ENCODE results near the gene KIAA1191. TPM values are rescaled to one million over a fixed set of nuclear protein-coding genes. Genes with fewer than 3 reads are reported as not detected.
"Not testable (repeated sequence)": the region's sequence is repeated elsewhere in the genome, so short reads cannot be mapped to it uniquely, and the experiment has no call there.

KIAA1191 gene
- total and polyA plus RNA-seq, 3 donors from 2014 or later: 34.9 to 60.3 (median 35.5) TPM

- H3K4me1 ChIP-seq: peaks cover 12% of the 10 kb centered on the region
- H3K4me3 ChIP-seq: no peak overlapping the region
- DNase-seq: no peak
- no peaks in the 10 kb centered on the region for H3K27me3 ChIP-seq
- H3K9me3 ChIP-seq: no peaks in the 10 kb centered on the region
- no peak overlapping the region for H3K27ac ChIP-seq
- intact Hi-C loops (cut with DNase I; ENCODE audit: low total_unique reads): no loop called here
- 84 to 88% methylated on average over 9 of the region's 9 CpGs for WGBS, 2 donors
- no peaks in the 10 kb centered on the region for H3K36me3 ChIP-seq (ENCODE audit: low read depth, missing control alignments)
- TF ChIP-seq CTCF (IDR thresholded peaks at IDR 0.05) (peak in 2 of 3 experiments; percentile 7 to 19), POLR2A (IDR thresholded peaks at IDR 0.05) (no peak)
These were observed 41.6 kb downstream of the KIAA1191 start for GRCh38 chr5:176319827-176320554.

GRCh38 chr5:176317534-176318374, 43.8 kb downstream of the KIAA1191 start:
- Histone ChIP-seq H3K4me3 (no peak overlapping the region), H3K27ac (peak overlapping the region; percentile 50 to 68), H3K36me3 (ENCODE audit: low read depth, missing control alignments) (no peaks in the 10 kb centered on the region), H3K27me3 (no peaks in the 10 kb centered on the region), H3K9me3 (no peaks in the 10 kb centered on the region), H3K4me1 (peaks cover 12% of the 10 kb centered on the region)
- intact Hi-C loops (cut with DNase I; ENCODE audit: low total_unique reads): no loop called here
- peak; percentile 24 for DNase-seq
- no peak for TF ChIP-seq POLR2A (IDR thresholded peaks at IDR 0.05)
- no peak for TF ChIP-seq CTCF (IDR thresholded peaks at IDR 0.05)
- 53 to 56% methylated on average over 7 of the region's 7 CpGs for WGBS, 2 donors

- intact Hi-C loops (cut with DNase I; ENCODE audit: low total_unique reads); H3K36me3 ChIP-seq (ENCODE audit: low read depth, missing control alignments); H3K27me3 ChIP-seq; H3K27ac ChIP-seq; H3K4me1 ChIP-seq; H3K4me3 ChIP-seq; H3K9me3 ChIP-seq; DNase-seq: not testable (repeated sequence)
- WGBS, 2 donors: no CpG with 5 or more reads among the region's 31 CpGs
These were observed 56.2 kb downstream of the KIAA1191 start for GRCh38 chr5:176305356-176305755.

MicroRNA genes within 50 kb of the gene (microRNA counts, 767-probe panel; counts per million panel counts)
- 0 to 152 counts per million in 2 donors for microRNA hsa-miR-1271-5p

Small RNA genes lying within 50 kb of the gene (microRNA-seq; reads per million reads assigned to microRNA genes)
- 0.70 to 6.9 reads per million in 2 donors for gene MIR1271 (ENCODE audit: borderline number of aligned reads in 2 of 2, borderline replicate concordance in 1 of 2)

Small RNA genes lying within 50 kb of the gene (small RNA-seq; reads per million reads assigned to genes)
- gene MIR1271: 0.64 to 0.66 reads per million in 2 donors

Other genes starting within 250 kb of the KIAA1191 start
- gene SIMC1, start 123.3 kb downstream of the KIAA1191 start, total RNA-seq: 100 to 1,000 TPM; 106 to 119 TPM
- gene SIMC1, start 123.3 kb downstream of the KIAA1191 start, polyA plus RNA-seq (ENCODE audit: insufficient read depth, low read depth, low replicate concordance): 97.9 TPM
- 1 to 10 TPM; 5.8 to 8.9 TPM for gene ARL10, start 3.7 kb upstream of the KIAA1191 start, total RNA-seq
- 8.3 TPM for gene ARL10, start 3.7 kb upstream of the KIAA1191 start, polyA plus RNA-seq (ENCODE audit: insufficient read depth, low read depth, low replicate concordance)
- gene NOP16, start 26.8 kb upstream of the KIAA1191 start, total RNA-seq: 10 to 100 TPM; 19.1 to 19.2 TPM
- 23.6 TPM for gene NOP16, start 26.8 kb upstream of the KIAA1191 start, polyA plus RNA-seq (ENCODE audit: insufficient read depth, low read depth, low replicate concordance)
- gene HIGD2A, start 27.0 kb upstream of the KIAA1191 start, total RNA-seq: 100 to 1,000 TPM; 129 to 184 TPM
- gene HIGD2A, start 27.0 kb upstream of the KIAA1191 start, polyA plus RNA-seq (ENCODE audit: insufficient read depth, low read depth, low replicate concordance): 128 TPM
- gene CLTB, start 54.8 kb upstream of the KIAA1191 start, total RNA-seq: 100 to 1,000 TPM; 103 to 107 TPM
- gene CLTB, start 54.8 kb upstream of the KIAA1191 start, polyA plus RNA-seq (ENCODE audit: insufficient read depth, low read depth, low replicate concordance): 60.8 TPM
- gene FAF2, start 86.6 kb upstream of the KIAA1191 start, total RNA-seq: 10 to 100 TPM; 53.9 to 57.6 TPM
- gene FAF2, start 86.6 kb upstream of the KIAA1191 start, polyA plus RNA-seq (ENCODE audit: insufficient read depth, low read depth, low replicate concordance): 55.0 TPM
- 10 to 100 TPM; 57.2 to 64.7 TPM for gene RNF44, start 175.6 kb upstream of the KIAA1191 start, total RNA-seq
- gene RNF44, start 175.6 kb upstream of the KIAA1191 start, polyA plus RNA-seq (ENCODE audit: insufficient read depth, low read depth, low replicate concordance): 60.1 TPM
- gene CDHR2, start 187.6 kb upstream of the KIAA1191 start, total RNA-seq: 10 to 100 TPM; 32.0 to 60.5 TPM
- gene CDHR2, start 187.6 kb upstream of the KIAA1191 start, polyA plus RNA-seq (ENCODE audit: insufficient read depth, low read depth, low replicate concordance): 39.8 TPM
- 1 to 10 TPM; 5.7 to 8.4 TPM for gene GPRIN1, start 248.4 kb upstream of the KIAA1191 start, total RNA-seq
- gene GPRIN1, start 248.4 kb upstream of the KIAA1191 start, polyA plus RNA-seq (ENCODE audit: insufficient read depth, low read depth, low replicate concordance): 2.5 TPM